HG03378 (cell line): ENCODE results near the gene MTHFD1.
"Not testable (repeated sequence)": the region's sequence is repeated elsewhere in the genome, so short reads cannot be mapped to it uniquely, and the experiment has no call there.

Experiments
- ATAC-seq: cut with Tn5 transposase; IDR thresholded peaks from one replicate; pipeline ENCODE4 v1.9.1; 2021; ENCODE audit warnings: mild to moderate bottlenecking, moderate library complexity; ENCODE audit not compliant: unreplicated experiment

Gene MTHFD1

GRCh38 chr14:64387782-64388532 lies at the start of gene MTHFD1:
Gene MTHFD1 (plus strand): TSS chr14:64388353. CDS start chr14:64388428, 75 bp downstream.
- peak; percentile 84 for ATAC-seq

GRCh38 chr14:64338616-64339316 lies 49.4 kb upstream of the MTHFD1 start:
- peak; percentile 89 for ATAC-seq

- ATAC-seq = no peak
These were observed 47.5 kb upstream of the MTHFD1 start for GRCh38 chr14:64340560-64341196.

- no peak for ATAC-seq
These were observed 40.4 kb upstream of the MTHFD1 start for GRCh38 chr14:64347748-64348147.

GRCh38 chr14:64349741-64350490 lies 38.2 kb upstream of the MTHFD1 start:
- no peak for ATAC-seq

GRCh38 chr14:64363265-64363846 lies 24.8 kb upstream of the MTHFD1 start:
- no peak for ATAC-seq

GRCh38 chr14:64364907-64365306 lies 23.2 kb upstream of the MTHFD1 start:
- ATAC-seq = no peak

- not testable (repeated sequence) for ATAC-seq
These were observed 22.7 kb upstream of the MTHFD1 start for GRCh38 chr14:64365358-64365889.

GRCh38 chr14:64369201-64369600 lies 19.0 kb upstream of the MTHFD1 start:
- ATAC-seq = no peak

GRCh38 chr14:64387232-64387781 lies 846 bp upstream of the MTHFD1 start:
- peak; percentile 20 for ATAC-seq

- peak; percentile 1 for ATAC-seq
These were observed 556 bp downstream of the MTHFD1 start for GRCh38 chr14:64388533-64389285.

- ATAC-seq = no peak
These were observed 3.1 kb downstream of the MTHFD1 start for GRCh38 chr14:64391113-64391725.

- no peak for ATAC-seq
These were observed 3.8 kb downstream of the MTHFD1 start for GRCh38 chr14:64391986-64392385.

GRCh38 chr14:64393189-64393726 lies 5.1 kb downstream of the MTHFD1 start:
- ATAC-seq = not testable (repeated sequence)

- ATAC-seq = no peak
These were observed 6.3 kb downstream of the MTHFD1 start for GRCh38 chr14:64394423-64394822.

GRCh38 chr14:64394977-64395633 lies 7.0 kb downstream of the MTHFD1 start:
- no peak for ATAC-seq

- no peak for ATAC-seq
These were observed 12.8 kb downstream of the MTHFD1 start for GRCh38 chr14:64400829-64401459.

GRCh38 chr14:64401949-64402348 lies 13.8 kb downstream of the MTHFD1 start:
- ATAC-seq = no peak
